Bronchial epithelial cell (primary cell): Measurements from ENCODE around the gene TNFRSF12A. TPM values are rescaled to one million over a fixed set of nuclear protein-coding genes. Genes with fewer than 3 reads are reported as not detected.

Experiments
- DNase-seq: peaks from one replicate; pipeline ENCODE4 v3.0.0-alpha.2; 2010; ENCODE audit warnings: low read depth
- FAIRE-seq: peaks from 2 replicates; lab custom pipeline; 2011; peaks lifted over from hg19 to GRCh38; lab: Jason Lieb, UNC
- H3K27me3 ChIP-seq: 2 replicates; pipeline ENCODE4 v1.5.1; 2011; ENCODE audit warnings: low read length; ENCODE audit not compliant: control insufficient read depth, insufficient read depth
- H3K36me3 ChIP-seq: 2 replicates; pipeline ENCODE4 v1.5.1; 2011; ENCODE audit warnings: low read length; ENCODE audit not compliant: control insufficient read depth, insufficient read depth
- H3K4me3 ChIP-seq: 2 replicates; pipeline ENCODE4 v1.5.1; 2011; ENCODE audit warnings: mild to moderate bottlenecking, low read depth, low read length, control low read depth
- CTCF ChIP-seq: IDR thresholded peaks from 2 replicates; pipeline ENCODE4 v1.5.1; 2011; ENCODE audit warnings: mild to moderate bottlenecking, moderate library complexity, low read length, control low read depth, inconsistent platforms; ENCODE audit not compliant: insufficient read depth, severe bottlenecking
- total RNA-seq: library from RNA; depleted of rRNA; stranded (reverse); fragments of >200 nt; gene quantifications from 2 replicates; pipeline ENCODE4 v1.2.1, GENCODE V29; 2014

Gene TNFRSF12A
- total RNA-seq, 1 donor from 2014 or later, result 686 TPM

GRCh38 chr16:2977440-2977839 is 42.7 kb upstream of the TNFRSF12A start:
- no peak overlapping the region for H3K4me3 ChIP-seq
- H3K36me3 ChIP-seq, result peaks cover under 1% of the 10 kb centered on the region
- FAIRE-seq (peak; percentile 13), DNase-seq (no peak)
- TF ChIP-seq CTCF, result no peak
- H3K27me3 ChIP-seq, result no peaks in the 10 kb centered on the region

- no peaks in the 10 kb centered on the region for H3K27me3 ChIP-seq
- peak overlapping the region; percentile 65 for H3K4me3 ChIP-seq
- no peaks in the 10 kb centered on the region for H3K36me3 ChIP-seq
- DNase-seq, result no peak
- no peak for FAIRE-seq
- TF ChIP-seq CTCF, result no peak
These were observed 40.4 kb upstream of the TNFRSF12A start for GRCh38 chr16:2979669-2980226.

- no peak for TF ChIP-seq CTCF
- FAIRE-seq (no peak), DNase-seq (peak; percentile 66)
- no peaks in the 10 kb centered on the region for H3K36me3 ChIP-seq
- peak within 1 kb of the TSS; percentile 65 for H3K4me3 ChIP-seq
- no peaks in the 10 kb centered on the region for H3K27me3 ChIP-seq
These were observed 39.7 kb upstream of the TNFRSF12A start, which contains the start of gene PKMYT1 for GRCh38 chr16:2980227-2981176. PKMYT1 (minus strand) TSS chr16:2980446; CDS start chr16:2979657, 789 bp downstream.

GRCh38 chr16:2981177-2981898 is 38.8 kb upstream of the TNFRSF12A start:
- no peak for DNase-seq
- TF ChIP-seq CTCF, result no peak
- no peaks in the 10 kb centered on the region for H3K27me3 ChIP-seq
- no peaks in the 10 kb centered on the region for H3K36me3 ChIP-seq
- H3K4me3 ChIP-seq, result no peak overlapping the region
- no peak for FAIRE-seq

- peaks cover 1% of the 10 kb centered on the region for H3K27me3 ChIP-seq
- FAIRE-seq, result no peak
- TF ChIP-seq CTCF, result no peak
- H3K4me3 ChIP-seq, result no peak overlapping the region
- no peaks in the 10 kb centered on the region for H3K36me3 ChIP-seq
- DNase-seq, result no peak
These were observed 38.3 kb upstream of the TNFRSF12A start for GRCh38 chr16:2981899-2982250.
